ENCODE measurements around the gene PBX3. TPM values are rescaled to one million over a fixed set of nuclear protein-coding genes. Genes with fewer than 3 reads are reported as not detected.

The PBX3 gene
- total and polyA plus RNA-seq, 2 experiments from 2014 or later = 133 to 134 TPM

DNA sequence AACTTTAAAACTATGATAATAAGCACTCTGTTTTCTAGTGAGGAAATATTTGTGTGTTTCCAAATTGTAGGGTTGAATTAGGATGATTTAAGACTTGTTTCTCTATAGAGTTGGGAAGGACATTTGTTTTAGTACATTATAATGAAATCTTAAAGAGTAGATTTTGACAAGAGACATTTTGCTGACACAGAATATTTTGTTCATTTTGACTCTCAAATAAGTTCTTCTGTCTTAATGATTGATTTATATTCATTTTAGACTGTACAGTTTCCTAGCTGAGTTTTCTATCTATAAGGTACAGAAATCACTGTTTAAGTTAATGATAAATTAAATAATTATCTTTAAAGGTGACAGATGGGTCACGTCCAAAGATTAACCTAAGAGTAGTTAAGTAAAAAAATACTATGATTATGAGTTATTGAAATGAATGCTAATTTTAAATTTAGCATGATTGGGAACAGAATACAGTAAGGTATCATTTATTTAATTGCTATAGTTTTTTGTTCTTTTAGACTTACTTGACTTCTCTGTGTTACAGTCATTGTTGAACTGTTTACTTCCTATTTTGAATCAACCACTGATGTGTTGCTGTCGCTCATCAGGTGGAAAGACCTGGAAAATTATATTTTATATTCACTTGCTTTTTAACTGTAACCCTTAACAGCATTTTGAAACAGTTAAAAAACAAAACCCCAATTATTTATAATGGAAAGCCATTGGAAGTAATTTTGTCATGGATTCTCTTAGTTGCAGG, 19.5 kb downstream of the PBX3 start:
- Histone ChIP-seq H3K4me3 (no peak overlapping the region), H3K36me3 (no peaks in the 10 kb centered on the region), H3K4me1 (ENCODE audit: low read depth) (peaks cover 46% of the 10 kb centered on the region), H3K27ac (no peak overlapping the region), H3K27me3 (no peaks in the 10 kb centered on the region), H3K9me3 (ENCODE audit: low read depth) (no peaks in the 10 kb centered on the region)
- DNase-seq (ENCODE audit: low read depth in 1 of 2, low spot score in 1 of 2) = no peak
- TF ChIP-seq, protein P1, sequence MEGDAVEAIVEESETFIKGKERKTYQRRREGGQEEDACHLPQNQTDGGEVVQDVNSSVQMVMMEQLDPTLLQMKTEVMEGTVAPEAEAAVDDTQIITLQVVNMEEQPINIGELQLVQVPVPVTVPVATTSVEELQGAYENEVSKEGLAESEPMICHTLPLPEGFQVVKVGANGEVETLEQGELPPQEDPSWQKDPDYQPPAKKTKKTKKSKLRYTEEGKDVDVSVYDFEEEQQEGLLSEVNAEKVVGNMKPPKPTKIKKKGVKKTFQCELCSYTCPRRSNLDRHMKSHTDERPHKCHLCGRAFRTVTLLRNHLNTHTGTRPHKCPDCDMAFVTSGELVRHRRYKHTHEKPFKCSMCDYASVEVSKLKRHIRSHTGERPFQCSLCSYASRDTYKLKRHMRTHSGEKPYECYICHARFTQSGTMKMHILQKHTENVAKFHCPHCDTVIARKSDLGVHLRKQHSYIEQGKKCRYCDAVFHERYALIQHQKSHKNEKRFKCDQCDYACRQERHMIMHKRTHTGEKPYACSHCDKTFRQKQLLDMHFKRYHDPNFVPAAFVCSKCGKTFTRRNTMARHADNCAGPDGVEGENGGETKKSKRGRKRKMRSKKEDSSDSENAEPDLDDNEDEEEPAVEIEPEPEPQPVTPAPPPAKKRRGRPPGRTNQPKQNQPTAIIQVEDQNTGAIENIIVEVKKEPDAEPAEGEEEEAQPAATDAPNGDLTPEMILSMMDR (IDR thresholded peaks at IDR 0.05; ENCODE audit: low read depth, low read length) = no peak

DNA sequence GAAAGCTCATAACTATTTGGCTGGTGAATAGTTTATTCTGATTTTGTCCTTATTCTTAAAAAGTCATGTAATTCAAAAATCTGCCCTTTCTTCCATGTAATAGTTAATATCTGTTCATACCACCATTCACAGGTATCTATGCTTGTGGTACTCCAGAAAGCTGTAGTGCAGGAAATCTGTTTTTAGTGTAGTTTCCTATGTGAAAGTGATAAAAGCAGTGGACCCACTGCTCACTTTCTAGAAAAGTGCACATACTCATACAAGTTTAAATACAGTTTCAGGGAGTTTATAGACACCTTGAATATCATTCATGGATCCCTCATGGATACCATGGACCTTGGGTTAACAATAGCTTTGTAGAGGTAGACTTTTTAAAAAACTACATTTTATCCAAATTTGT, 20.2 kb downstream of the PBX3 start:
- H3K36me3 ChIP-seq = no peaks in the 10 kb centered on the region
- H3K27me3 ChIP-seq = no peaks in the 10 kb centered on the region
- TF ChIP-seq, protein P1 (IDR thresholded peaks at IDR 0.05; ENCODE audit: low read depth, low read length) = no peak
- peaks cover 40% of the 10 kb centered on the region for H3K4me1 ChIP-seq (ENCODE audit: low read depth)
- H3K4me3 ChIP-seq = no peak overlapping the region
- DNase-seq (ENCODE audit: low read depth in 1 of 2, low spot score in 1 of 2) = no peak
- H3K27ac ChIP-seq = no peak overlapping the region
- no peaks in the 10 kb centered on the region for H3K9me3 ChIP-seq (ENCODE audit: low read depth)

DNA sequence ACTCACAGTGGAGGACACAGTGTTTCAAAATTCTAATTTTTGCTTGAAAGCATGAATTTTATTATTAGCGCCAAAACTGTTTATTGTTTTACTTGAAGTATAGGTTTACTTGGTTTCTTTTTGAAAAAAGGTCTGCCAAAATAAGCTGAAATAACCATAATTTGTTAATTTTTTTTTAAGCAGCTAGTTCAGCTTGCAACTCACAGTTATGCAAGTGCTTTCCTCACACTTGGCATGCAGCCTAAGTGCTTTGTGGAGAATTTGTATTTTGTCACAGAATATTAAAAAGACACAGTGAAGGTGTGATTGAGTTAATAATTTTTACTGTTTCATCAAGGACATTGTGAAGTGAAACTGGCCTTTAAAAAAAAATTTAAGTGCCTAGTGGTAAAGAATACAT, 21.6 kb downstream of the PBX3 start:
- H3K4me3 ChIP-seq = no peak overlapping the region
- peaks cover 26% of the 10 kb centered on the region for H3K4me1 ChIP-seq (ENCODE audit: low read depth)
- no peaks in the 10 kb centered on the region for H3K27me3 ChIP-seq
- H3K27ac ChIP-seq = no peak overlapping the region
- no peaks in the 10 kb centered on the region for H3K36me3 ChIP-seq
- H3K9me3 ChIP-seq (ENCODE audit: low read depth) = no peaks in the 10 kb centered on the region
- DNase-seq (ENCODE audit: low read depth in 1 of 2, low spot score in 1 of 2) = no peak
- TF ChIP-seq, protein P1 (IDR thresholded peaks at IDR 0.05; ENCODE audit: low read depth, low read length) = no peak

DNA sequence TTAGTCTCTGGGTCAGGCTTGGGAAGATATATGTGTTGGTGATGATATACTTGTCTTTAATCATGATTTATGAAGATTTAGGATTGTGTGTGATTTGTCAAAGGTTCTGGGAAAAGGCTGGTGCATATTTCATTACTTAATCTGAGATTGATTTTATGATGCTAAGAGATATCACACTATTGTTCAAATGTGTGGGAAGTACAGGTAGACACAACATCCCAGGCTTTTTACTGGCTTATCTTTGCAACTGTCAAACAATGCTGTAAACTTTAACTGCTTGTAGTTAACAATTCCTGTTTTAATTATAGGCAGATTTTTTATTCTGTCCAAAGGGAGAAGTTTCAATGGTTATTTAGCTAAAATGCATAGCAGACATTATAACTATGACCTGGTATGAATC, 23.9 kb downstream of the PBX3 start:
- peaks cover 13% of the 10 kb centered on the region for H3K4me1 ChIP-seq (ENCODE audit: low read depth)
- no peaks in the 10 kb centered on the region for H3K9me3 ChIP-seq (ENCODE audit: low read depth)
- H3K4me3 ChIP-seq = no peak overlapping the region
- no peaks in the 10 kb centered on the region for H3K27me3 ChIP-seq
- H3K27ac ChIP-seq = no peak overlapping the region
- no peaks in the 10 kb centered on the region for H3K36me3 ChIP-seq
- TF ChIP-seq, protein P1 (IDR thresholded peaks at IDR 0.05; ENCODE audit: low read depth, low read length) = no peak
- DNase-seq (ENCODE audit: low read depth in 1 of 2, low spot score in 1 of 2) = no peak

DNA sequence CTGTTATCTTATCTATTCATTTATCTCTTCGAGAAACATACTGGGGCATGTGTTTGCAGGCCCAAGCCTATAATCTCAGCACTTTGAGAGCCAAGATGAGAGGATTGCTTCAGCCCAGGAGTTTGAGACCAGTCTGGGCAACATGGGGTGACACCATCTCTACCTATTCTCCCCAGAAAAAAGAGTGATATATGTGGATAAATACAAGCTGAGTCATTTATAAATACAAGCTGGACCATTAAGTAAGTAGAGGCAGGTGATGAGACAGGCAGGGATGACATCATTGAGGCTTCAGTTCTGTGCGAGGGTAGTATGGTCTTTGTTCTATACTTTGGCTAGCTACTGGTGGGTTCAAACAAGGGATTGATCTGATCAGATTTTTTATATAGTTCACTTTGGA, 25.6 kb downstream of the PBX3 start:
- Histone ChIP-seq H3K4me1 (ENCODE audit: low read depth) (peaks cover 8% of the 10 kb centered on the region), H3K27ac (no peak overlapping the region), H3K4me3 (no peak overlapping the region), H3K9me3 (ENCODE audit: low read depth) (no peaks in the 10 kb centered on the region), H3K36me3 (no peaks in the 10 kb centered on the region), H3K27me3 (no peaks in the 10 kb centered on the region)
- TF ChIP-seq, protein P1 (IDR thresholded peaks at IDR 0.05; ENCODE audit: low read depth, low read length) = no peak
- no peak for DNase-seq (ENCODE audit: low read depth in 1 of 2, low spot score in 1 of 2)
